Activated CD4-positive, alpha-beta T cell treated with anti-CD3 and anti-CD28 coated beads for 36 hours (primary cell): Measurements from ENCODE around the gene PRKCA. TPM values are rescaled to one million over a fixed set of nuclear protein-coding genes. Genes with fewer than 3 reads are reported as not detected.

Experiments
- ATAC-seq: fragments of 200-7000 bp; cut with Tn5 transposase; one replicate; pipeline ENCODE4 v1.10.0; 2021; ENCODE audit warnings: mild to moderate bottlenecking, moderate library complexity
- CTCF ChIA-PET: fragments of 350-600 bp; sonication (Branson Sonifier 250); formaldehyde crosslinking; loops from one replicate; lab custom pipeline; 2021; ENCODE audit warnings: antibody characterized with exemption; lab: Charles Lee
- POLR2A ChIA-PET: fragments of 350-600 bp; sonication (Branson Sonifier 250); formaldehyde crosslinking; loops from one replicate; lab custom pipeline; 2021; ENCODE audit warnings: antibody characterized with exemption, inconsistent platforms; lab: Charles Lee
- DNase-seq: peaks from one replicate; pipeline ENCODE4 v3.0.0-alpha.2; 2020
- H3K27ac Mint-ChIP-seq: one replicate; pipeline ENCODE4 v1.8.0; 2021; ENCODE audit warnings: mixed read lengths
- H3K27me3 Mint-ChIP-seq: one replicate; pipeline ENCODE4 v1.8.0; 2021; ENCODE audit warnings: mixed read lengths
- H3K36me3 Mint-ChIP-seq: one replicate; pipeline ENCODE4 v1.8.0; 2021; ENCODE audit warnings: low read depth, mixed read lengths
- H3K4me1 Mint-ChIP-seq: one replicate; pipeline ENCODE4 v1.8.0; 2021; ENCODE audit warnings: mixed read lengths
- H3K4me3 Mint-ChIP-seq: one replicate; pipeline ENCODE4 v1.8.0; 2021; ENCODE audit warnings: mild to moderate bottlenecking, moderate library complexity, mixed read lengths
- H3K9me3 Mint-ChIP-seq: one replicate; pipeline ENCODE4 v1.8.0; 2021; ENCODE audit warnings: low read depth, mixed read lengths
- intact Hi-C, 2 experiments: fragments of 100-400 bp; cut with DNase I in 1 of 2; cut with micrococcal nuclease in 1 of 2; formaldehyde crosslinking; loops; one replicate each; pipeline versions ENCODE4 v1.14.2 to v1.15.1; 2022 to 2024; cut with DNase I, micrococcal nuclease
- total RNA-seq, 2 experiments: library from RNA; stranded (reverse); gene quantifications; one replicate each; pipeline ENCODE4 v1.2.3, GENCODE V29; 2021

The PRKCA gene
- total RNA-seq, 2 experiments from 2014 or later, result 73.3 to 77.0 TPM

DNA sequence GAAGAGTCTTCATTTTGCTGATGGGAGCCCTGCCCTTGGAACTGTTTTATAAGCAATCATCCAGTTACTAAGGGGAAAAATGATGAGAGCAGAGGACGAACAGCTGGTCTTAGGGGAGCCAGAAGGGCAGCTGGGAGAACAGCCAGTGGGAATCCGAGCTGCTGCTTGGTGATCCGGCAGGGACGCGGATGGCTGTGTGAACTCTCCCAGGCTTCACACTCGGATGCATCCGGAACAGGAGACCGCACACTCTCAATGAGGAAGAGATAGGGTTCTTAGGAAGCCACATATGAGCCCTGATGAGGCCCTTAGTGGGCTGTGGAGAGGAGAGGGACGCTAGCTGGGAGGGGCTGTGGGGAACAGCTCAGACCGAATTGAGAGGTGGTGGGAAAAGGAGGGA is 527.5 kb downstream of the PRKCA start:
- DNase-seq (no peak), ATAC-seq (no peak)
- H3K9me3 Mint-ChIP-seq, result no peaks in the 10 kb centered on the region
- intact Hi-C loops, result no loop called here
- H3K27ac Mint-ChIP-seq, result no peak overlapping the region
- H3K4me1 Mint-ChIP-seq, result no peaks in the 10 kb centered on the region
- no peak overlapping the region for H3K4me3 Mint-ChIP-seq
- ChIA-PET CTCF (no interaction called here), POLR2A (no interaction called here)
- H3K36me3 Mint-ChIP-seq, result no peaks in the 10 kb centered on the region
- H3K27me3 Mint-ChIP-seq, result peaks cover 55% of the 10 kb centered on the region

DNA sequence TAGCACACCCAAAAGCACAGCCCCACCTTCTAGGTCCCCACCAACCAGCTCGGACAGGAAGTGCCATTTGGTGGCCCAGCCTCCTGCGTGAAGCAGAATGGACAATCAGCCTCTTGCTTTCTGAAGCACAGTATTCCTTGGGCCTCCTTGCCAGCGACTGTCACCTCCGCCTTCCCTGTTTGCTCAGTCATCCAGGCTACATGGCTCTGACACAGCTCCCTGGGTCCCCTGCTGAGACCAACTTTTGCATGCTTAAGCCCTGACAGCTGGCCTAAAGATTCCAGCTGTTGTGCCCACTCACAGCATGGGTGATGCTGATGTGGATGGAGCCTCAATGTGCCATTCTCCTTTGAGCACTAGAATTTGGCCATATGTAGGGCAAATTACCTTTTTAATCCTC is 528.0 kb downstream of the PRKCA start:
- ChIA-PET CTCF (no interaction called here), POLR2A (no interaction called here)
- no peak for DNase-seq
- ATAC-seq, result no peak
- Mint-ChIP-seq H3K27ac (no peak overlapping the region), H3K4me3 (no peak overlapping the region), H3K36me3 (no peaks in the 10 kb centered on the region), H3K27me3 (peaks cover 57% of the 10 kb centered on the region), H3K9me3 (no peaks in the 10 kb centered on the region), H3K4me1 (no peaks in the 10 kb centered on the region)
- intact Hi-C loops, result no loop called here

- CTCF ChIA-PET, result no interaction called here
- Mint-ChIP-seq H3K4me3 (no peak overlapping the region), H3K27ac (no peak overlapping the region), H3K9me3 (no peaks in the 10 kb centered on the region), H3K4me1 (no peaks in the 10 kb centered on the region), H3K36me3 (no peaks in the 10 kb centered on the region), H3K27me3 (peaks cover 68% of the 10 kb centered on the region)
- POLR2A ChIA-PET, result no interaction called here
- ATAC-seq (no peak), DNase-seq (no peak)
- intact Hi-C loops, result no loop called here
Measured at GRCh38 chr17:66831383-66832210, 529.2 kb downstream of the PRKCA start.

DNA sequence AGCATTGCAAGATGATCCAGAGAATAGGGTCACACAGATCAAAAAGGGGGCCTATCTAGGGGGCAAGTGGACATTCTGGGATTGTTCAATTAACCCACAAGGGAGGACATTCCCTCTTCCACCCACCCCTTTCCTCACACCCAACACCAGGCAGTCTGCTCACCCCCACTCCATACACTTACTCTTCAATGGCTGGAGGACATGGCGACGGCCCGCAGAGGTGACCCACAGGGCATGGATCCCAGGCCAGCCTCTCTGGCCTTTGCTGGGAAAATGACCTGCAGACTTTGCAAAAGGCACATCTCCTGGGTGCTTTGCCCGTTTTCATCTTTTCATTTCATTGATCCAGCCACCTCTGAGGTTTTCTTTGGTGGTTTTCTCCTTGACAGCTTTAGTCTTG is 530.8 kb downstream of the PRKCA start:
- Mint-ChIP-seq H3K4me1 (no peaks in the 10 kb centered on the region), H3K9me3 (no peaks in the 10 kb centered on the region), H3K36me3 (no peaks in the 10 kb centered on the region), H3K4me3 (no peak overlapping the region), H3K27ac (no peak overlapping the region), H3K27me3 (peaks cover 65% of the 10 kb centered on the region)
- intact Hi-C loops, result no loop called here
- DNase-seq (no peak), ATAC-seq (no peak)
- CTCF ChIA-PET, result no interaction called here
- POLR2A ChIA-PET, result no interaction called here

- POLR2A ChIA-PET, result no interaction called here
- intact Hi-C loops, result no loop called here
- DNase-seq, result no peak
- H3K27ac Mint-ChIP-seq, result no peak overlapping the region
- no peaks in the 10 kb centered on the region for H3K36me3 Mint-ChIP-seq
- no peaks in the 10 kb centered on the region for H3K9me3 Mint-ChIP-seq
- ATAC-seq, result no peak
- H3K4me1 Mint-ChIP-seq, result no peaks in the 10 kb centered on the region
- peaks cover 60% of the 10 kb centered on the region for H3K27me3 Mint-ChIP-seq
- H3K4me3 Mint-ChIP-seq, result no peak overlapping the region
- CTCF ChIA-PET, result interaction anchor here (0.6 kb wide), 1 partner anchor 987 kb away, joined by 3 read pairs; no protein-coding TSS in a partner anchor
Measured at GRCh38 chr17:66834426-66834918, 532.1 kb downstream of the PRKCA start.

DNA sequence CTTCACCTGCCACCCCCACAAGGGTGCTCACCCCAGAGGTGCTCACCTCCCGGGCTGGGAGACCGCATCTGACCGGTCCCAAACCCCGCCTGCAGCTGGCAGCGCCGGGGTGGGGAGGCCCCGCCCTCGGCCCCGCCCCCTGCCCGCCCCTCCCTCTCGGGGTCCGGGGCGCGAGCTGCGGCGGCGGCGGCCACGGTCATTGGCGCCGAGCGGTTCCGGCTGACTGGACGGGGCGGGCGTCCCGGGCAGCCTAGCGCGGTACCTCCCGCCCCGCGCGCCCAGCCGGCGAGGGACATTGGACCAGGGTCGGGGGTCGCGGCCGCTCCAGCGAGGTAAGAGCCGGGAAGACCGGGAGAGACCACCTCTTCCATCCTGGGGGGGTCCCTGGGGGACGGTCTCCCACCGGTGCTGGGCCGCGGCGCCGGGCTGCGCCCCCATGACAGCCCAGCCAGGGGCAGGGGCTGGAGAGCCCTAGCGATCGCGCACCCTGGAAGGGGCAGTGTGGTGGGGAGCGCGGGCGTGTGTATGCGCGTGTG is 532.6 kb downstream of the PRKCA start, which contains the start of gene CACNG5:
Gene CACNG5 (plus strand): TSS at position 199 of the 536 bp plus-strand sequence. CDS start 42,216 bp downstream, outside the sequence.
- POLR2A ChIA-PET, result no interaction called here
- Mint-ChIP-seq H3K27ac (no peak within 1 kb of the TSS), H3K9me3 (no peaks in the 10 kb centered on the region), H3K36me3 (no peaks in the 10 kb centered on the region), H3K4me1 (no peaks in the 10 kb centered on the region), H3K4me3 (no peak within 1 kb of the TSS), H3K27me3 (peaks cover 57% of the 10 kb centered on the region)
- no peak for DNase-seq
- no peak for ATAC-seq
- intact Hi-C loops, result no loop called here
- CTCF ChIA-PET, result interaction anchor here (0.6 kb wide), 1 partner anchor 988 kb away, joined by 3 read pairs; no protein-coding TSS in a partner anchor

DNA sequence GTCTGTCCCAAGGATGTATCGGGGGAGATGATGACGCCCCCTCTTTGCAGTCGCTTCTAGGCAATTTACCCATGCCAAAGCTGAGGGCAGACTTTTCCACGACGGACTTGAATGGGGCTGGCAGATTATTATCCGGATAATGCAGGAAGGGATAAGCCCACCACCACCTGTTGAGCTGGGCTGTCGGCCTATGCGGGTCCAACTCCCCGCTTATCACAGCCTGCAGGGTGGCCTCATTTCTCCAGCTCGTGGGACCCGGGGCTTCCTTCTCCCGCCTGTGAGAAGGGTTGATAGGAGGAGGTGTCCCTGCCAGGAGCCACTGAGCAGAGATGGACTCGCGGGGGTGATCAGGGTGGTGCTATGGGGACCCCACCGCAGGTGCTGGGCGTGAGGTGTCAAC is 533.1 kb downstream of the PRKCA start:
- Mint-ChIP-seq H3K9me3 (no peaks in the 10 kb centered on the region), H3K4me1 (no peaks in the 10 kb centered on the region), H3K4me3 (no peak overlapping the region), H3K27ac (no peak overlapping the region), H3K36me3 (no peaks in the 10 kb centered on the region), H3K27me3 (peaks cover 53% of the 10 kb centered on the region)
- CTCF ChIA-PET, result no interaction called here
- POLR2A ChIA-PET, result no interaction called here
- DNase-seq (no peak), ATAC-seq (no peak)
- intact Hi-C loops, result no loop called here

DNA sequence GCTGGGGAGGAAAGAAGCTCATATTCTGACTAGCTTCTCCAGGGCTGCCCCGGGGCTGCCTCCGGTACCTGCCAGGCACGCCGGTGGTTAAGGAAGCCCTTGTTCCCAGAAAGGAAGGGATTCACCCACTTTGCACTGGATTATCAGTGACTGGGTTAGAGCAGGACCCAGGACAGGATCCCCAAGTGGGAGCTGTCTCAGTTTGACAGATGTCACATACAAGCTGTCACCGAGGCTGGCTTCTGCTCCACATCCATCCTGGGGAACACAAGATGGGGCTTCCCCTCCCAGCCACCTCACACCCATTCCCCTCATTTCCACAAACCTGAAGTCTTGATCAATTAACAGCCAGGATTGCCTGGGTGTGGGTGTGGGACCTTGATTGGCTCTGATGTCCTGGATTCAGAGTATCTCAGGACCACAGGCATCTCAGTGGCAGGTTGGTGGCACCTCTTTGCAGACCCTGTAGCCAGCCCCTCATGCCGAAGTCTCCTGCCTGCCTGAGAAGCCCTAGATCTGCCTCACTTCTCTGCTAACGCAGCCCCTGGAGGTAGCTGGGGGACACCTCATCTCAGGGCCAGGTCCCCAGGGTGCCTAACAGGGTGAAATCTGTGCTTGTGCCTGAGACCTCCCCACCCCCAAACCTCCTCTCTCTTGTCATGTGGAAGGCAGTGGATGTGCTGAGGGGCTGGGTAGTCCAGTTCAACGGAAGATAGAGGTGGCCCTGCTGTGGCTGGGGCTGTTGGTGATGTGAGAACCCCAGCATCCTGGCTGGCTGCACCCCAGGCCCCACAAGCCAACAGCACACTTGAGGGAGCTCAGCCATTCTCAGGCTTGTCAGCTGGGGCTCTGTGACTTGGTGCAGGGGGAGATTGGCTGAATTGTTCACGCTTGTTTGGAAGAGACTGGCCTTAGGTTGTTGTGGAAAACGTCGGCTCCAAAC is 533.9 kb downstream of the PRKCA start:
- H3K4me1 Mint-ChIP-seq, result no peaks in the 10 kb centered on the region
- DNase-seq, result no peak
- H3K9me3 Mint-ChIP-seq, result no peaks in the 10 kb centered on the region
- H3K36me3 Mint-ChIP-seq, result no peaks in the 10 kb centered on the region
- peaks cover 48% of the 10 kb centered on the region for H3K27me3 Mint-ChIP-seq
- H3K27ac Mint-ChIP-seq, result no peak overlapping the region
- POLR2A ChIA-PET, result no interaction called here
- CTCF ChIA-PET, result no interaction called here
- intact Hi-C loops, result no loop called here
- no peak overlapping the region for H3K4me3 Mint-ChIP-seq
- no peak for ATAC-seq

- peaks cover 40% of the 10 kb centered on the region for H3K27me3 Mint-ChIP-seq
- no peaks in the 10 kb centered on the region for H3K36me3 Mint-ChIP-seq
- ChIA-PET CTCF (no interaction called here), POLR2A (no interaction called here)
- no peak for DNase-seq
- intact Hi-C loops, result no loop called here
- H3K9me3 Mint-ChIP-seq, result no peaks in the 10 kb centered on the region
- H3K27ac Mint-ChIP-seq, result no peak overlapping the region
- H3K4me3 Mint-ChIP-seq, result no peak overlapping the region
- H3K4me1 Mint-ChIP-seq, result no peaks in the 10 kb centered on the region
- no peak for ATAC-seq
Measured at GRCh38 chr17:66837226-66837625, 534.8 kb downstream of the PRKCA start.

GRCh38 chr17:66837885-66838665 is 535.7 kb downstream of the PRKCA start:
- intact Hi-C loops, result no loop called here
- Mint-ChIP-seq H3K36me3 (no peaks in the 10 kb centered on the region), H3K27me3 (peaks cover 34% of the 10 kb centered on the region), H3K4me3 (no peak overlapping the region), H3K4me1 (no peaks in the 10 kb centered on the region), H3K27ac (no peak overlapping the region), H3K9me3 (no peaks in the 10 kb centered on the region)
- DNase-seq, result no peak
- ATAC-seq, result no peak
- POLR2A ChIA-PET, result no interaction called here
- CTCF ChIA-PET, result no interaction called here

- Mint-ChIP-seq H3K27ac (no peak overlapping the region), H3K27me3 (peaks cover 23% of the 10 kb centered on the region), H3K36me3 (no peaks in the 10 kb centered on the region), H3K9me3 (no peaks in the 10 kb centered on the region), H3K4me1 (no peaks in the 10 kb centered on the region), H3K4me3 (no peak overlapping the region)
- ChIA-PET CTCF (no interaction called here), POLR2A (no interaction called here)
- intact Hi-C loops, result loop anchor here in 1 of 2 experiments (5.0 kb wide), 1 partner anchor 63 kb away; no protein-coding TSS in a partner anchor
- DNase-seq, result no peak
- no peak for ATAC-seq
Measured at GRCh38 chr17:66839616-66840015, 537.2 kb downstream of the PRKCA start.
